Neural cell (in vitro differentiated cells): Measurements from ENCODE around the gene ABCA8.

Experiments
- CTCF ChIP-seq: fragments of 450-650 bp; IDR thresholded peaks from 2 replicates; pipeline ENCODE4 v1.5.1; 2014; ENCODE audit warnings: antibody characterized with exemption, mild to moderate bottlenecking, moderate library complexity; ENCODE audit not compliant: poor library complexity, severe bottlenecking
- EZH2 ChIP-seq: fragments of 200-600, 300-800 bp; shearing (Covaris generic), sonication (generic); IDR thresholded peaks from 2 replicates; pipeline ENCODE4 v1.6.1; 2014; ENCODE audit warnings: antibody characterized with exemption, low read length, borderline replicate concordance, mild to moderate bottlenecking; ENCODE audit not compliant: insufficient read depth, poor library complexity, severe bottlenecking
- POLR2AphosphoS5 ChIP-seq: IDR thresholded peaks from 2 replicates; pipeline ENCODE4 v1.6.1; 2012
- RAD21 ChIP-seq: fragments of 450-650 bp; conservative IDR thresholded peaks from 2 replicates; pipeline ENCODE4 v1.6.1; 2014; ENCODE audit warnings: antibody characterized with exemption, mild to moderate bottlenecking, moderate library complexity
- REST ChIP-seq: IDR thresholded peaks from 2 replicates; pipeline ENCODE4 v1.6.1; 2012; ENCODE audit warnings: borderline replicate concordance
- SMC3 ChIP-seq: fragments of 450-650 bp; conservative IDR thresholded peaks from 2 replicates; pipeline ENCODE4 v1.6.1; 2014; ENCODE audit warnings: antibody characterized with exemption, mild to moderate bottlenecking, moderate library complexity; ENCODE audit not compliant: poor library complexity
- TAF1 ChIP-seq: IDR thresholded peaks from 2 replicates; pipeline ENCODE4 v1.6.1; 2012; ENCODE audit warnings: low read depth

- no peak for TF ChIP-seq RAD21
- TF ChIP-seq CTCF, result no peak
- TF ChIP-seq EZH2, result no peak
- TF ChIP-seq TAF1, result no peak
- TF ChIP-seq POLR2AphosphoS5, result no peak
- no peak for TF ChIP-seq SMC3
- no peak for TF ChIP-seq REST
These were observed 84.9 kb downstream of the ABCA8 start for GRCh38 chr17:68870161-68870826.
